Nephron (organoid): ENCODE results near the gene VCP.

Source experiments
- H3K27ac Mint-ChIP-seq, 3 experiments: 2 replicates each; pipeline ENCODE4 v1.8.0; 2020; ENCODE audit warnings: mixed read lengths in 3 of 3, mild to moderate bottlenecking in 2 of 3, moderate library complexity in 1 of 3
- H3K27me3 Mint-ChIP-seq: 2 replicates; pipeline ENCODE4 v1.8.0; 2021; ENCODE audit warnings: low read depth, mild to moderate bottlenecking, moderate library complexity, mixed read lengths
- H3K36me3 Mint-ChIP-seq: 2 replicates; pipeline ENCODE4 v1.8.0; 2020; ENCODE audit warnings: low read depth, mixed read lengths
- H3K4me1 Mint-ChIP-seq: 2 replicates; pipeline ENCODE4 v1.8.0; 2020; ENCODE audit warnings: mixed read lengths
- H3K4me3 Mint-ChIP-seq, 3 experiments: 2 replicates each; pipeline ENCODE4 v1.8.0; 2020; ENCODE audit warnings: mild to moderate bottlenecking in 3 of 3, mixed read lengths in 3 of 3, moderate library complexity in 2 of 3
- H3K9me3 Mint-ChIP-seq: 2 replicates; pipeline ENCODE4 v1.8.0; 2020; ENCODE audit warnings: mixed read lengths
- CTCF ChIP-seq, 3 experiments: fragments of 200-600 bp; sonication (generic); IDR thresholded peaks; one replicate each; pipeline ENCODE4 v1.5.0; 2021; ENCODE audit warnings: antibody characterized with exemption in 3 of 3; ENCODE audit not compliant: unreplicated experiment in 3 of 3

The VCP gene

DNA sequence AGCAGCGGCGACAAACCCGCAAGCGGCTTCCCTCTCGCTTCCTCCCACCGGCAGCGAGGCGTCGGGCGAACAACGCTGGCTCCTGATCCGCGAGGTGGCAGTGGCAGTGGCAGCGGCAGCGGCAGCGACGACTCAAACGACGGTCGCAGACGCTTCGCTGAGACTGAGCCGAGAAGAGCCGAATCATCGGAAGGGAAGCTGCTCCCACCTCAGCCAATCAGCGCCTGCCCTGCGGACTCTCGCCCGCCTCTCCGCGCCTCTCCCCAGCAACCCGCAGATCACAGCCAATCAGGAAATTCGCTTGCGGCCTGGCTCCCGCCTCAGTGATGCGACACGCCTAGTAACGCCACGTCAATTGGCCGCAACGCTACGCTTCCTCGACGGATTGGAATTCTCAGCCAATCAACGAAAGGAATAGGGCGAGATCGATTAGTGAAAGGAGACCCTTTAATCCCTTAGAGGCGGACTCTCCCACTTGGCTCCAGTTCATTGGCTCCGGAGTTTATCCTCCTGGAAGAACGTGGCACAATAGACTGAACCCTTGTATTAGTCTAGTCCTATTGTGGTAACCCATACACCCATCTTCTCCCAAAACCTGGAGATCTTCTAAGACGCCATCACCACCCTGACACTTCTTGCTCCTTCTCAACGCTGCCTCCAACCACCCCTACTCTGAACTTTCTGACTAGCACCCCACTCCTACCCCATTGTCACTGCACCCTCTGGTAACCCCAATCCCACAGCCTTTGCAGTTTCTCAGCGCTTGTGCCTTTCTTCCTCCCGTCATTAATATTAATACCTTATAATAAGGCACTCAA lies at the start of gene VCP:
Gene VCP, minus strand, starts transcription at position 165 of the 818 bp plus-strand sequence. CDS start 272 bp downstream, outside the sequence.
- H3K4me3 Mint-ChIP-seq: peak within 1 kb of the TSS; percentile 85 to 90 (median 90)
- H3K27me3 Mint-ChIP-seq: no peaks in the 10 kb centered on the region
- H3K4me1 Mint-ChIP-seq: peaks cover 47% of the 10 kb centered on the region
- H3K36me3 Mint-ChIP-seq: peaks cover 45% of the 10 kb centered on the region
- TF ChIP-seq CTCF (IDR thresholded peaks at IDR 0.05; ENCODE audit: unreplicated experiment in 3 of 3): no peak
- H3K9me3 Mint-ChIP-seq: no peaks in the 10 kb centered on the region
- H3K27ac Mint-ChIP-seq: peak within 1 kb of the TSS; percentile 94 to 97 (median 96)

GRCh38 chr9:35116898-35117551 lies 44.6 kb upstream of the VCP start:
- TF ChIP-seq CTCF (IDR thresholded peaks at IDR 0.05; ENCODE audit: unreplicated experiment in 3 of 3): peak; percentile 97 to 98 (median 97)
- Mint-ChIP-seq H3K4me1 (peaks cover 23% of the 10 kb centered on the region), H3K4me3 (peak overlapping the region; percentile 93 to 97 (median 94)), H3K36me3 (peaks cover 3% of the 10 kb centered on the region), H3K27ac (peak overlapping the region; percentile 90 to 97 (median 93)), H3K9me3 (no peaks in the 10 kb centered on the region), H3K27me3 (peaks cover 5% of the 10 kb centered on the region)

GRCh38 chr9:35116539-35116897 lies 44.1 kb upstream of the VCP start:
- H3K4me3 Mint-ChIP-seq: peak overlapping the region; percentile 93 to 97 (median 94)
- peaks cover 5% of the 10 kb centered on the region for H3K27me3 Mint-ChIP-seq
- no peak for TF ChIP-seq CTCF (IDR thresholded peaks at IDR 0.05; ENCODE audit: unreplicated experiment in 3 of 3)
- peak overlapping the region; percentile 90 to 97 (median 93) for H3K27ac Mint-ChIP-seq
- H3K36me3 Mint-ChIP-seq: peaks cover 3% of the 10 kb centered on the region
- no peaks in the 10 kb centered on the region for H3K9me3 Mint-ChIP-seq
- H3K4me1 Mint-ChIP-seq: peaks cover 28% of the 10 kb centered on the region

DNA sequence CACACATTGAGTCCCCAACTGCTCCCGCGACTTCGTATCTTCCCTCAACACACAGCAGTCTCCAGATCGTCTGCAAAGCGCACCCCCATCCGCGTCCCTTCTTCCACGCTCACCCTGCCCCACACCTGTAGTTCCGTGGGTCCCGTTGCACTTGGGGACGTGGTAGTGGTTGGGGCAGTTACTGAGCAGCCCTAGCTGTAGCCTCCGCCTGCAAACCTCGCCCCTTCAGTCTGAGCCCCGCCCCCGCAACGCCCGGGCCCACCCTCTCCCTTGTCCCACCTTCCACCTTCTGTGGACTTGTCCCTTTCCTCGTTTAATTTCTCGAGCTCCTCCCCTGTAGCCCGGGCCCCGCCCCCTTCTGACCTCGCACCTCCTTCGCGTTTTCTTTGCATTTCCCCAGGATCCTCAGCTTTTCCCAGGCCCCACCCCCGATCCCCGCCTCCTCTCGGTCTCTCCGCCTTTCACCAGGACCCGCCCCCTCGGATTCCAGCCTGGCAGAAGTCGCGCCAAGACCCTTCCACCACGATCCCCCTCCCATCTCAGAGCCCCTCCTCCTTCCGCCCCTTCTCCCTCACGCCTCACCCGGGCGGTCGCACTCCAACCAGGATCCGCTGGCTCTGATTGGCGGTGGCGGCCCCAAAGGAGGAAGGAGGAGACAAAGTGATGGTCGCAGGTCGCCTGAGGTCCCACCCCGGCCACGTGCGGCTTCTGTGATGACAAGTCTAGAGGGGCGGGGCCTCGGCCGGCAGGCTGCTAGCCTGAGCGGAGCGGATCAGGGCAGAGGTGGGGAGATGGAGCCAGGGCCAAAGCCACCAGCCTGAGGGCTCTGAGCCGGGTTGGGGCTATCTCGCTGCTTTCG lies 43.5 kb upstream of the VCP start, which contains the start of gene ATOSB:
Gene ATOSB, minus strand, starts transcription at position 183 of the 859 bp plus-strand sequence. CDS start 7,588 bp downstream, outside the sequence.
- Mint-ChIP-seq H3K36me3 (peaks cover 3% of the 10 kb centered on the region), H3K27me3 (peaks cover 5% of the 10 kb centered on the region), H3K9me3 (no peaks in the 10 kb centered on the region), H3K27ac (peak within 1 kb of the TSS; percentile 90 to 97 (median 93)), H3K4me3 (peak within 1 kb of the TSS; percentile 93 to 97 (median 94)), H3K4me1 (peaks cover 31% of the 10 kb centered on the region)
- no peak for TF ChIP-seq CTCF (IDR thresholded peaks at IDR 0.05; ENCODE audit: unreplicated experiment in 3 of 3)

GRCh38 chr9:35114840-35115628 lies 42.6 kb upstream of the VCP start:
- TF ChIP-seq CTCF (IDR thresholded peaks at IDR 0.05; ENCODE audit: unreplicated experiment in 3 of 3): no peak
- Mint-ChIP-seq H3K27me3 (peaks cover 5% of the 10 kb centered on the region), H3K9me3 (no peaks in the 10 kb centered on the region)

More at GRCh38 chr9:35114840-35115628, 42.6 kb upstream of the VCP start:
- Mint-ChIP-seq H3K4me1 (peaks cover 40% of the 10 kb centered on the region), H3K36me3 (peaks cover 3% of the 10 kb centered on the region), H3K27ac (peak overlapping the region; percentile 90 to 97 (median 93)), H3K4me3 (peak overlapping the region; percentile 93 to 97 (median 94))
